ENCODE measurements around the gene HES7.
"Not testable (repeated sequence)": the region's sequence is repeated elsewhere in the genome, so short reads cannot be mapped to it uniquely, and the experiment has no call there.

HES7 gene

DNA sequence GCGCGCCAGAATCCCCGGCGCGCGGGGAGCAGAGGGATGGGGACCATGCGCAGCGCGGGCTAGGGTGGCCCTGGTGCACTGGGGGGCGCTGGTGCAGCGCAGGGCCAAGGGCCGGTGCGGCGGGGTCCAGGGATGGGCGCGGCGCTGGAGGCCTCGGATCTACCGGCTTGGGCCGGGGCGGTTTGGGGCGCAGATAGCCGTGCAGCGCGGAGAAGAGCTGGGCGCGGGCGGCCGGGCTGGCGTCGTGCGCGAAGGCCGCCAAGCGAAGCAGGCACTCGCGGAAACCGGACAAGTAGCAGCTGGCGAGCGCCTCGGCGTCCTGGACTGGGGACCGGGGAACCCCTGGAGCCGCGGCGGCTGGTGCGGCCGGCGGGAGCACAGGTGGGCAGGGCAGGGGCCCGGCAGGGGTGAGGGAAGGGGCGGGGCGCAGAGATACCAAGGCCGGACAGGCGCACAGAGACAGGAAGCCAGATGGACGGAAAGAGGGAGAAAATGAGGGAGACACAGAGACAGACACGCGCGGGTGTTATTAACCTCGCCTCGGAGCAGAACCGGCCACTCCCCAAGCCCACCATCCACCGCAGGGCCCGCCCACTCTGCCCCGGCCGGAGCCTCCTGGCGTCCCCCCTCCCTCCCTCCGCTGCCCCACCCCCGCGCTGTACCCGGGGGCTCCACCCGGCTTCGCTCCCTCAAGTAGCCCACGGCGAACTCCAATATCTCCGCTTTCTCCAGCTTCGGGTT is 2.1 kb downstream of the HES7 start:
- no peak for DNase-seq

GRCh38 chr17:8121407-8121680 is 2.6 kb downstream of the HES7 start:
- no peak for DNase-seq

- DNase-seq: peak; percentile 38
Observed at GRCh38 chr17:8120520-8121406, 3.1 kb downstream of the HES7 start.

DNA sequence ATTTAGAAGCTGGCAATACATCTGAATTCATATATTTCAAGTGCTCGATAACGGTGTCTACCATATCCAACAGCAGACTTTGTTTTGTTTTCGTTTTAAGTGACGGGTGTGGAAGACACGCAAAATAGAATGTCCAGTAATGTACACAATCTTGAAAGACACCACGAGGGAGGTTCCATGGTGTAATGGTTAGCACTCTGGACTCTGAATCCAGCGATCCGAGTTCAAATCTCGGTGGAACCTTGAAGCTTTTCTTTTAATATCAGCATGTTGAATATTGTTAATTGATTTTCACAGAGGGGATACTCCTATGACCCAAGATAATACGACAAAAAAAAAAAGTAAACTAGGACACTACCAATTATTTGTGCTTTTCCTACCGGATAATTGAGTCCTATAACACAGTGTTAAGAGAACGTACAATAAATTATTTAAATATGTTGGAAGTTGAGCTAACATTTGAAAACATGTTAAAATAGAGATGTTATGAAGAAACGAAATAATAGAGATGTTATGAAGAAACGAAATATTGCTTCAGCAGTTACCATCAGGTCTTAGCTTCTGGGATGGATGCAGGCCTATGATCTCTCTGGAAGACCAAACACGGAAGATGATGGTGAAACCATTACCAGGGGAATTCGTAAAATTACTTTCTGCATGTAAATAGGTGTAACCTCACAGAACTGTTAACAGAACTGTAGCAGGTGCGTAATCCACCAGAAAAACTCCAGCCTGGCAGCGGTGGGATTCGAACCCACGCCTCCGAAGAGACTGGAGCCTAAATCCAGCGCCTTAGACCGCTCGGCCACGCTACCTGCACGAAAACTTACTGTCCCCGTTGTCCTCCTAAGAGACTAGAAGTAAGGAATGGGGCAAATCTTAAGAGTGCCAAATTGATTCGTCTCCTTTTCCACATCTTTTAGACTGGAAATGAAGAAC is 4.1 kb downstream of the HES7 start:
- peak; percentile 73 for DNase-seq

DNA sequence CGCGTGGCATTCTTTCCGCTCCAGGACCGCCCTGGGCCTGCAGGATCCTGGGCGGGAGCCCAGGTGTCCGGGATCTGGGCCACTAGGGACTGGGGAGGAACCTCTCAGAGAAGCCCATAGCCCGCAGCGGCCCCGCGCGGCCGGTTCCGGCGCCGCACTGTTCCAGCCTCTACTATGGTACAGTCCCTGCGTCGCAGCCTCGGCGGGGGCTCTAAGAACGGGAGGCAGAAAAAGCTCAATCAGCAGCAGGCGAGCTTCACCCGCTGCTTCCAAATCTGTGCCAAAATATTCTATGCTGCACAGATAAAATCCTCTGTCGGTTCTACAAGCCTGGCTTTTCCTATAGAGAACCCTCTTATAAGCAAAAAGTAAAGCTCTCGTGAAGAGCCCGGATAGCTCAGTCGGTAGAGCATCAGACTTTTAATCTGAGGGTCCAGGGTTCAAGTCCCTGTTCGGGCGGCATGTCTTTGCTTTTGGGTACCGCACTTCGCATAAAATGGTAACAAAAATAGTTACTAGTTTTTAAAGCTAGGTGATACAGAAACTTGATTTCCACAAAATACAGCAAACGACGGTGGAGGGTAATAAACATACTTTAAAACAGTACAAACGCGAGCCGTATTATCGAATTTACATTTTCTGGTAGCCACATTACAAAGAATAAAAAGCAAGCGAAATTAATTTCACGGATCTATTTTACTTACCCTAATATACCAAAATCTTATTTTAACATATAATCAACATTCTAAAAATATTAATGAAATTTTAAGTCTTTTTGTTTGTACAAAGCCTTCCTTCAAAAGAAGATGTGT is 4.9 kb downstream of the HES7 start:
- peak; percentile 58 for DNase-seq

- DNase-seq: no peak
Observed at GRCh38 chr17:8117980-8118768, 5.7 kb downstream of the HES7 start, which contains the start of gene ALOXE3. TSS of gene ALOXE3 (minus strand) at chr17:8118514. CDS start at chr17:8117990, 524 bp downstream.

GRCh38 chr17:8117367-8117979 is 6.4 kb downstream of the HES7 start:
- DNase-seq: no peak

DNA sequence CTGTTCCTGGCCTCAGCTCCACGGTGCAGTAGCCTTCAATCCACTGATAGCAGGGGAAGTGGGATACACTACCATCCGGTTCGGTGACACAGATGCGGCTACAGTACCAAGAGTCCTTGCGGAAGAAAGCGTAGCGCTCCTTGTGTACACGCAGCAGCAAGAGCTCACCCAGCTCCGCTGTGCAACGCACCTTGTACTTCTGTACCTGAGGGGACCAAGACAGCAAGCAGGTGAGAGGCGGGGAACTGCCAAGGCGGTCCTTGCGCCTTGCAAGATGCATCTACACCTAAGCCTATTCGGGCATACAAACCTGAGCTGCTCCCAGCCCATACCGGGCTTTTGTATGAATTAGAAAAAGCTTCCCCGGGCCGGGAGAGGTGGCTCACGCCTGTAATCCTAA is 7.1 kb downstream of the HES7 start:
- DNase-seq: no peak

- DNase-seq: no peak
Observed at GRCh38 chr17:8110907-8111306, 13.0 kb downstream of the HES7 start.

- no peak for DNase-seq
Observed at GRCh38 chr17:8110456-8110804, 13.5 kb downstream of the HES7 start.

- peak; percentile 11 for DNase-seq
Observed at GRCh38 chr17:8109661-8110455, 14.0 kb downstream of the HES7 start.

- no peak for DNase-seq
Observed at GRCh38 chr17:8108972-8109660, 14.8 kb downstream of the HES7 start.

DNA sequence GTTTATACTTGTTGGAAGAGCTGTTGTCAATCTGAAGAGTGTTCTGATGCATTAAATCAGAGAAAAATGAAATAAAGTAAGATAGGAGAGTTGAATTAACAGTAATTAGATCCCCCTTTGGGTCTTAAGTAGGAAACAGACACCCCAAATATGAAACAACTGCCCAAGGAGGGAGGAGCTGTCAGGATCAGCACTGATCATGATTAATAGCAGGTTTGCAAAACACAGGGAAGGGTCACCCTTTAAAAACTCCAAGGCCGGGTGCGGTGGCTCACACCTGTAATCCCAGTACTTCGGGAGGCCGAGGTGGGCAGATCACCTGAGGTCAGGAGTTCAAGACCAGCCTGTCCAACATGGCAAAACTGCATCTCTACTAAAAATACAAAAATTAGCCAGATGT is 16.9 kb downstream of the HES7 start:
- not testable (repeated sequence) for DNase-seq

- no peak for DNase-seq
Observed at GRCh38 chr17:8105957-8106398, 17.9 kb downstream of the HES7 start.

DNA sequence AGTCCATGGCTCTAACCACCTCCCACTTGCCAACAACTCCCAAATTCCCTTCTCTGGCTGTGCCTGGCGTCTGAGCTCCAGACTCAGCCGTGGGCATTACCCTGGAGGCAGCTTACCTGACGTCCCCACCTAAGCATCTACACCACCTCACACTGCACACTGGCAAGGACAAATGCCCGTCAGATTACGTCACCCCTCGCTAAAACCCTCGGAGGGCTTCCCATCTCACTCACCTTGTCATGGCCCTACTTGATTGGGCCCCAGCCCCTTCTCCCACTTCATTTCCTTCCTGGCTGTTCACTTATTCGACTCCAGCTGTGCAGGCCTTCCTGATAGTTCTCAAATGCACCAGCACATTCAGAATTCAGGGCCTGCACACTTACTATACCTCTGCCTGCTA is 19.0 kb downstream of the HES7 start:
- no peak for DNase-seq

DNA sequence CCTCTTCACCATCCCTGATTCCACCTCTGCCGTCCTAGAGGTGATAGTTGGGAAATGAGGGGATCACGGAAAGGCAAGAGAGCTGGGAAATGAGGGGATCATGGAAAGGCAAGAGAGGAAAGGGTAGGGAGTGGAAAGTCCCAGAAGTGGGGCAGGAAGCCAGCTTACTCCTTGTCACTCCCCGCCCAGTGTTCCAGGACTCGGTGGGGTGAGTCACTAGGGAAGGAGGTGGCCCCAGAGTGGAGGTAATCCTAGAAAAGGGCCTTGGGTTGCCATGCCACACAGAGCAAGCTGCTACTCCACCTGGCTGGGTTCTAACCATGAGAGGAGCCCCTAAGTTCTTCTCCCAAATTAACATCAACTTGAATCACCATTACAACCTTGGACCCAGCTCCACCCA is 20.4 kb downstream of the HES7 start:
- DNase-seq: no peak

DNA sequence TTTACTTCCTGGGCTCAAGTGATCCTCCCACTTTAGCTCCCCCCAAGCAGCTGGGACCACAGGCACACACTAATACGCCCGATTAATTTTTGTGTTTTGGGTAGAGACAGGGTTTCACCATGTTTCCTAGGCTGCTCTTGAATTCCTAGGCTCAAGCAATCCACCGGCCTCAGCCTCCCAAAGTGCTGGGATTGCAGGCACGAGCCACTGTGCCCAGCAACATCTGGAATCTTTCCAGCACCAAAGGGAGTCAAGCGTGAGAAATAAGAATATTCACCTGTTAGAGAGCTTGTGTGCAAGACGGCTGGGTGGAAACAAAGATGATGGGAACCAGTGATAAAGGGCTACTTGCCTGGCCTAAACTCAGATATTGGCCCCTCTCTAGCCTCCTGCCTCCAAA is 22.2 kb downstream of the HES7 start:
- no peak for DNase-seq

DNA sequence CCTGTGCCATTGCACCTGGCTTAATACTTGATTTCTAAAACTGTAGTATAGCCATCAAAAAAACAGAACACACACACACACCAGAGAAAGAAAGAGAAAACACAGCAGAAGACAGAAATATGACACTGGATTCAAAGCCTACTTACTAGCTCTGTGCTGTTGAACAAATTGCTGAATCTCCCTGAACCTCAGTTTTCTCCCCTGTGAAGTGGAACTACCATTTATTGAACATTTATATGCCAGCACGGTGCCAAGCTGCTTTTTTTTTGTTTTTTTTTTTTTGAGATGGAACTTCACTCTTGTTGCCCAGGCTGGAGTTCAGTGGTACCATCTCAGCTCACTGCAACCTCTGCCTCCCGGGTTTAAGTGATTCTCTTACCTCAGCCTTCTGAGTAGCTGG is 23.1 kb downstream of the HES7 start:
- no peak for DNase-seq

- no peak for DNase-seq
Observed at GRCh38 chr17:8100111-8100510, 23.8 kb downstream of the HES7 start.

DNA sequence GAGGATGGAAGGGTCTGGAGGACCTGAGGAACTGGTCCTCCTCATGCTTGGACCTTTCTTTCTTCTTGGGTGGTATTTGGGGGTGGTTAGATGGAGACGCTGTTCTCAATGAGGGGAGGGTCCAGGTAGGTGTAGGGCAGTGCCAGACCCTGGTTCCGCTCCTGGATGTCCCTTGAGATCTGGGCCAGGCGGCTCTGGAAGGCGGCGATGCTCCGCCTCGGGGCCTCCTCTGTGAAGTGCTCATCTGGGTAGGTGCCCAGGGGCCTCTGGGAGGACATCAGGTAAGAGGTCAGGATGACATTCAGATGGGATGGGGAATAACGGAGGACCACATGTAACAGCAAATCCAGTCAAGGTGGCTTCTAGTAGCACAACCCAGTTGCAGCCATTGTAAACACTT is 27.4 kb downstream of the HES7 start:
- no peak for DNase-seq
